ENCODE results near the gene HS6ST3. TPM values are rescaled to one million over a fixed set of nuclear protein-coding genes. Genes with fewer than 3 reads are reported as not detected.
"Not testable (repeated sequence)": the region's sequence is repeated elsewhere in the genome, so short reads cannot be mapped to it uniquely, and the experiment has no call there.

The HS6ST3 gene
- total RNA-seq, 1 experiment from 2014 or later: 0.11 TPM

DNA sequence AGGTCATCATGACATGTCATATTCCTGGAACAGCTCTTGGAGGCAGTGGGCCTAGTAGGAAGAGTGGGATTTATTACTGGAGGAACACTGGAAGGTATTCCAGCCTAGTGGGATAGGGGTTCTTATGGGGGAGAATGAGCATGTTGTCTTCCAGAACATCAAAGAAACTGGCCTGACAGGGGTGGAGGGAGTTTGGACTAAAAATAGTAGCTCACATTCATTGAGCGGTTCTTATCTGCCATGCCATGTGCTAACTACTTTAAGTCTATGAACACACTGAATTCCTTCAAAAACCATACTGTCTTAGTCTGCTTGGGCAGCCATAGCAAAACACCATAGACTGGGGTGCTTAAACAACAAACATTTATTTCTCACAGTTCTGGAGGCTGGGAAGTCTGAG lies 413.6 kb downstream of the HS6ST3 start:
- Histone ChIP-seq H3K9me2 (replicated peaks; ENCODE audit: low read length) (no peaks in the 10 kb centered on the region), H3K9ac (ENCODE audit: low read length) (no peak overlapping the region), H3K4me1 (ENCODE audit: insufficient read depth, low read length) (no peaks in the 10 kb centered on the region), H3K27ac (ENCODE audit: low read length) (no peak overlapping the region), H3K9me3 (ENCODE audit: low read length) (no peaks in the 10 kb centered on the region), H3K27me3 (ENCODE audit: low read length) (no peaks in the 10 kb centered on the region), H3K4me3 (ENCODE audit: low read length) (no peak overlapping the region), H4K20me1 (ENCODE audit: low read length) (no peaks in the 10 kb centered on the region), H3K79me2 (ENCODE audit: low read length) (no peaks in the 10 kb centered on the region), H3K4me2 (ENCODE audit: low read length) (no peak overlapping the region), H3F3A (ENCODE audit: low read length, unreplicated experiment) (no peaks in the 10 kb centered on the region), H3K36me3 (ENCODE audit: low read depth, low read length) (no peaks in the 10 kb centered on the region), H2AFZ (ENCODE audit: low read length) (no peak overlapping the region)
- ChIA-PET POLR2A (ENCODE audit: unreplicated experiment) (no interaction called here), CTCF (no interaction called here)
- intact Hi-C loops (cut with micrococcal nuclease): no loop called here
- BruUV-seq (replicated peaks): no TSS peak
- TF ChIP-seq EZH2phosphoT487 (IDR thresholded peaks at IDR 0.05; ENCODE audit: borderline replicate concordance, low read length) (no peak), EZH2 (IDR thresholded peaks at IDR 0.05; ENCODE audit: low read length, unreplicated experiment) (no peak)
- TF ChIP-seq, protein P1, sequence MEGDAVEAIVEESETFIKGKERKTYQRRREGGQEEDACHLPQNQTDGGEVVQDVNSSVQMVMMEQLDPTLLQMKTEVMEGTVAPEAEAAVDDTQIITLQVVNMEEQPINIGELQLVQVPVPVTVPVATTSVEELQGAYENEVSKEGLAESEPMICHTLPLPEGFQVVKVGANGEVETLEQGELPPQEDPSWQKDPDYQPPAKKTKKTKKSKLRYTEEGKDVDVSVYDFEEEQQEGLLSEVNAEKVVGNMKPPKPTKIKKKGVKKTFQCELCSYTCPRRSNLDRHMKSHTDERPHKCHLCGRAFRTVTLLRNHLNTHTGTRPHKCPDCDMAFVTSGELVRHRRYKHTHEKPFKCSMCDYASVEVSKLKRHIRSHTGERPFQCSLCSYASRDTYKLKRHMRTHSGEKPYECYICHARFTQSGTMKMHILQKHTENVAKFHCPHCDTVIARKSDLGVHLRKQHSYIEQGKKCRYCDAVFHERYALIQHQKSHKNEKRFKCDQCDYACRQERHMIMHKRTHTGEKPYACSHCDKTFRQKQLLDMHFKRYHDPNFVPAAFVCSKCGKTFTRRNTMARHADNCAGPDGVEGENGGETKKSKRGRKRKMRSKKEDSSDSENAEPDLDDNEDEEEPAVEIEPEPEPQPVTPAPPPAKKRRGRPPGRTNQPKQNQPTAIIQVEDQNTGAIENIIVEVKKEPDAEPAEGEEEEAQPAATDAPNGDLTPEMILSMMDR (conservative IDR thresholded peaks at IDR 0.05; ENCODE audit: low read depth, low read length): no peak
- DNase-seq (no peak), ATAC-seq (no peak)

DNA sequence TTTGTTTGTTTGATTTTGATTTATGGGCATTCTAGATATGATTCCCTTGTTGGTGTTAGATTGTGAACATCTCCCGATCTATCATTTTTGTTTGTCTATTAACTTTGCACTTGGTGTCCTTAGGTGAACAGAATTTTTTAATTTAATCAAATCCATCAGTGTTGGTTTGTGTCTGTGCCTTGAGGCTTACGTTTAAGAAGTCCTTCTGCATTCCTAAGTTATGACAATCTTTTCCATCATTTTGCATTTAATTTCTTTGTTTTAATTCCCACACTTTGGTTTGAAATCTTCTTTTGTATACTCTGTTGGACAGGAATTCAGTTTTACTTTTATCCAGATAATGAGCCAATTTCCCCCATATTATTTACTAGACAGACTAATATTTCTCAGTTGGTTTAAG lies 421.7 kb downstream of the HS6ST3 start:
- Histone ChIP-seq H4K20me1 (ENCODE audit: low read length) (no peaks in the 10 kb centered on the region), H3K27me3 (ENCODE audit: low read length) (no peaks in the 10 kb centered on the region), H2AFZ (ENCODE audit: low read length) (no peak overlapping the region), H3K4me3 (ENCODE audit: low read length) (no peak overlapping the region), H3K27ac (ENCODE audit: low read length) (no peak overlapping the region), H3F3A (ENCODE audit: low read length, unreplicated experiment) (no peaks in the 10 kb centered on the region), H3K4me2 (ENCODE audit: low read length) (no peak overlapping the region), H3K9me2 (replicated peaks; ENCODE audit: low read length) (no peaks in the 10 kb centered on the region), H3K9ac (ENCODE audit: low read length) (no peak overlapping the region), H3K79me2 (ENCODE audit: low read length) (no peaks in the 10 kb centered on the region), H3K36me3 (ENCODE audit: low read depth, low read length) (no peaks in the 10 kb centered on the region), H3K9me3 (ENCODE audit: low read length) (no peaks in the 10 kb centered on the region), H3K4me1 (ENCODE audit: insufficient read depth, low read length) (no peaks in the 10 kb centered on the region)
- DNase-seq (no peak), ATAC-seq (no peak)
- no peak for TF ChIP-seq EZH2phosphoT487 (IDR thresholded peaks at IDR 0.05; ENCODE audit: borderline replicate concordance, low read length)
- no peak for TF ChIP-seq EZH2 (IDR thresholded peaks at IDR 0.05; ENCODE audit: low read length, unreplicated experiment)
- TF ChIP-seq, protein P1 (conservative IDR thresholded peaks at IDR 0.05; ENCODE audit: low read depth, low read length): no peak
- ChIA-PET CTCF (no interaction called here), POLR2A (ENCODE audit: unreplicated experiment) (no interaction called here)
- BruUV-seq (replicated peaks): no TSS peak
- intact Hi-C loops (cut with micrococcal nuclease): no loop called here

DNA sequence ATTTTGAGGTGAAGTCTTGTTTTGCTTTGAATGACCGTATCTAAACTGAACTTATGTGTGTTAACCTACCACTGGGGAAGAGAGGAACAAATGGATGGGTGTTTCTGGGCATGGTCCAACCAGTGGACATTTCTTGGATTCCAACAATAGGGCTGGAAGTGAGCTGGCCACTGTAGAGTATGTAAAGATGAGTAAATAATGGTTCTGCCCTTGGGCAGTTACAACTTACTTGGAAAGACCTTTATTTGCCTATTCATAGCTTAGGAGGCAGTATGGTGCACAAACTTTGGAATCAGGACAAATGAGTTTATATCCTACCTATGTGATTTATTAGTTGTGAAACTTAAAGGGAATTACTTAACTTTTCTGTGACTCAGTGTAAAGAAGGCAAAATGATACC lies 429.5 kb downstream of the HS6ST3 start:
- no peak for TF ChIP-seq EZH2 (IDR thresholded peaks at IDR 0.05; ENCODE audit: low read length, unreplicated experiment)
- TF ChIP-seq, protein P1 (conservative IDR thresholded peaks at IDR 0.05; ENCODE audit: low read depth, low read length): no peak
- no peak for TF ChIP-seq EZH2phosphoT487 (IDR thresholded peaks at IDR 0.05; ENCODE audit: borderline replicate concordance, low read length)
- H3F3A ChIP-seq (ENCODE audit: low read length, unreplicated experiment): no peaks in the 10 kb centered on the region
- no peaks in the 10 kb centered on the region for H3K27me3 ChIP-seq (ENCODE audit: low read length)
- ChIA-PET POLR2A (ENCODE audit: unreplicated experiment) (no interaction called here), CTCF (no interaction called here)
- no peaks in the 10 kb centered on the region for H3K4me1 ChIP-seq (ENCODE audit: insufficient read depth, low read length)
- DNase-seq (peak; percentile 28), ATAC-seq (peak; percentile 87)
- no peak overlapping the region for H3K27ac ChIP-seq (ENCODE audit: low read length)
- no peak overlapping the region for H3K4me3 ChIP-seq (ENCODE audit: low read length)
- H3K79me2 ChIP-seq (ENCODE audit: low read length): no peaks in the 10 kb centered on the region
- no peaks in the 10 kb centered on the region for H3K9me3 ChIP-seq (ENCODE audit: low read length)
- H3K36me3 ChIP-seq (ENCODE audit: low read depth, low read length): no peaks in the 10 kb centered on the region
- H3K9ac ChIP-seq (ENCODE audit: low read length): no peak overlapping the region
- no peaks in the 10 kb centered on the region for H4K20me1 ChIP-seq (ENCODE audit: low read length)
- BruUV-seq (replicated peaks): no TSS peak
- H3K4me2 ChIP-seq (ENCODE audit: low read length): no peak overlapping the region
- intact Hi-C loops (cut with micrococcal nuclease): no loop called here
- no peaks in the 10 kb centered on the region for H3K9me2 ChIP-seq (replicated peaks; ENCODE audit: low read length)
- no peak overlapping the region for H2AFZ ChIP-seq (ENCODE audit: low read length)

DNA sequence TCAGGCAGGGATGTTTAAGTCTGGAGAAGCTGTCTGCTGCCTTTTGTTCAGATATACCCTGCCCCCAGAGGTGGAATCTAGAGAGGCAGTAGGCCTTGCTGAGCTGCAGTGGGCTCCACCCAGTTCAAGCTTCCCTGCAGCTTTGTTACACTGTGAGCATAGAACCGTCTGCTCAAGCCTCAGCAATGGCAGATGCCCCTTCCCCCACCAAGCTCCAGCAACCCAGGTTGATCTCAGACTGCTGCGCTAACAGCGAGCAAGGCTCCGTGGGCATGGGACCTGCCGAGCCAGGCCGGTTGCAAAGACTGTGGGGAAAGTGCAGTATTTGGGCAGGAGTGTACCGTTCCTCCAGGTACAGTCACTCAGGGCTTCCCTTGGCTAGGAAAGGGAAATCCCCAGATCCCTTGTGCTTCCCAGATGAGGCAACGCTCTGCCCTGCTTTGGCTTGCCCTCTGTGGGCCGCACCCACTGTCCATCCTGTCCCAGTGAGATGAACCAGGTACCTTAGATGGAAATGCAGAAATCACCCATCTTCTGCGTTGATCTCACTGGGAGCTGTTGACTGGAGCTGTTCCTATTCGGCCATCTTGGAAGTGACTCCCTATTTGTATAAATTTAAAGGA lies 434.6 kb downstream of the HS6ST3 start:
- H3F3A ChIP-seq (ENCODE audit: low read length, unreplicated experiment); DNase-seq; BruUV-seq (replicated peaks); H2AFZ ChIP-seq (ENCODE audit: low read length); H3K27me3 ChIP-seq (ENCODE audit: low read length); H3K9me3 ChIP-seq (ENCODE audit: low read length); H4K20me1 ChIP-seq (ENCODE audit: low read length); intact Hi-C loops (cut with micrococcal nuclease); H3K4me2 ChIP-seq (ENCODE audit: low read length); ATAC-seq; H3K36me3 ChIP-seq (ENCODE audit: low read depth, low read length); H3K4me3 ChIP-seq (ENCODE audit: low read length); POLR2A ChIA-PET (ENCODE audit: unreplicated experiment); H3K79me2 ChIP-seq (ENCODE audit: low read length); H3K4me1 ChIP-seq (ENCODE audit: insufficient read depth, low read length); H3K9ac ChIP-seq (ENCODE audit: low read length); CTCF ChIA-PET; H3K27ac ChIP-seq (ENCODE audit: low read length); H3K9me2 ChIP-seq (replicated peaks; ENCODE audit: low read length): not testable (repeated sequence)

Measured in PC-3 (cell line).